SU-DHL-6 (cell line): ENCODE measurements around the gene PTGR3.

Experiments
- H2AFZ ChIP-seq: fragments of 200-600 bp; sonication (generic); 2 replicates; pipeline ENCODE4 v1.6.1; 2014; ENCODE audit warnings: low read depth, mild to moderate bottlenecking, moderate library complexity, mixed read lengths, antibody characterized with exemption, low read length; ENCODE audit not compliant: severe bottlenecking
- H3F3A ChIP-seq: fragments of 200-600 bp; shearing (Covaris generic); 2 replicates; pipeline ENCODE4 v1.6.0; 2016; ENCODE audit warnings: antibody characterized with exemption, mild to moderate bottlenecking; ENCODE audit not compliant: insufficient read depth
- H3K27ac ChIP-seq: fragments of 200-600 bp; sonication (generic); 2 replicates; pipeline ENCODE4 v1.5.1; 2016; ENCODE audit warnings: low read depth, mild to moderate bottlenecking, low read length, moderate library complexity, mixed read lengths
- H3K27me3 ChIP-seq: fragments of 200-600 bp; sonication (generic), shearing (Covaris generic); 2 replicates; pipeline ENCODE4 v1.6.0; 2014; ENCODE audit warnings: mild to moderate bottlenecking, low read length
- H3K36me3 ChIP-seq: fragments of 200-600 bp; sonication (generic); 2 replicates; pipeline ENCODE4 v1.6.1; 2014; ENCODE audit warnings: mild to moderate bottlenecking, low read length, mixed read lengths
- H3K4me2 ChIP-seq: fragments of 300-600, 200-600 bp; shearing (Covaris generic), sonication (generic); 2 replicates; pipeline ENCODE4 v1.6.0; 2014; ENCODE audit warnings: low read length, low read depth, mild to moderate bottlenecking; ENCODE audit not compliant: poor library complexity, severe bottlenecking
- H3K4me3 ChIP-seq: fragments of 200-600 bp; sonication (generic); 2 replicates; pipeline ENCODE4 v1.5.1; 2014; ENCODE audit warnings: antibody characterized with exemption, low read length, mild to moderate bottlenecking, mixed read lengths; ENCODE audit not compliant: insufficient read depth, poor library complexity, severe bottlenecking
- H3K79me2 ChIP-seq: fragments of 200-600 bp; sonication (generic); 2 replicates; pipeline ENCODE4 v1.6.1; 2014; ENCODE audit warnings: mild to moderate bottlenecking, low read length, moderate library complexity; ENCODE audit not compliant: insufficient read depth
- H3K9ac ChIP-seq: fragments of 200-600 bp; sonication (generic); 2 replicates; pipeline ENCODE4 v1.7.0; 2014; ENCODE audit warnings: mild to moderate bottlenecking, low read length
- H3K9me2 ChIP-seq: fragments of 200-600 bp; sonication (generic); replicated peaks from 2 replicates; pipeline ENCODE4 v1.6.1; 2014; ENCODE audit warnings: low read length; ENCODE audit not compliant: insufficient read depth
- H3K9me3 ChIP-seq: fragments of 200-600 bp; sonication (generic); 2 replicates; pipeline ENCODE4 v1.6.1; 2014; ENCODE audit warnings: low read length, mixed read lengths; ENCODE audit not compliant: insufficient read depth
- H4K20me1 ChIP-seq: fragments of 200-600 bp; sonication (generic); 2 replicates; pipeline ENCODE4 v1.6.1; 2014; ENCODE audit warnings: low read depth, mild to moderate bottlenecking, antibody characterized with exemption, low read length, moderate library complexity, mixed read lengths
- CTCF ChIP-seq: fragments of 200-600 bp; sonication (generic); IDR thresholded peaks from one replicate; pipeline ENCODE4 v1.5.1; 2017; ENCODE audit warnings: antibody characterized with exemption, mild to moderate bottlenecking, low read length, moderate library complexity; ENCODE audit not compliant: insufficient read depth, poor library complexity, severe bottlenecking
- EZH2phosphoT487 ChIP-seq: fragments of 200-600 bp; sonication (generic), shearing (Covaris generic); conservative IDR thresholded peaks from 2 replicates; pipeline ENCODE4 v1.6.1; 2018; ENCODE audit warnings: mild to moderate bottlenecking, antibody characterized with exemption, low read length, moderate library complexity, mixed read lengths

The PTGR3 gene

GRCh38 chr18:75211626-75211952 lies 2.6 kb upstream of the PTGR3 start:
- Histone ChIP-seq H3K4me3 (peak overlapping the region; percentile 46), H3F3A (peaks cover 4% of the 10 kb centered on the region), H3K27ac (no peak overlapping the region), H3K27me3 (no peaks in the 10 kb centered on the region), H3K36me3 (no peaks in the 10 kb centered on the region), H3K9me2 (no peaks in the 10 kb centered on the region), H2AFZ (no peak overlapping the region), H3K9ac (peak overlapping the region; percentile 50), H3K9me3 (no peaks in the 10 kb centered on the region), H4K20me1 (peaks cover 9% of the 10 kb centered on the region; the same call in 1 of the 2 replicates), H3K4me2 (peak overlapping the region; percentile 52), H3K79me2 (no peaks in the 10 kb centered on the region)
- no peak for TF ChIP-seq EZH2phosphoT487
- no peak for TF ChIP-seq CTCF

GRCh38 chr18:75211002-75211621 lies 2.2 kb upstream of the PTGR3 start:
- no peak for TF ChIP-seq CTCF
- no peak for TF ChIP-seq EZH2phosphoT487
- Histone ChIP-seq H3K79me2 (no peaks in the 10 kb centered on the region), H3K9me2 (no peaks in the 10 kb centered on the region), H3F3A (peaks cover 4% of the 10 kb centered on the region), H3K27ac (peak overlapping the region; percentile 74; the same call in 1 of the 2 replicates), H3K36me3 (no peaks in the 10 kb centered on the region), H4K20me1 (peaks cover 9% of the 10 kb centered on the region; the same call in 1 of the 2 replicates), H2AFZ (peak overlapping the region; percentile 93), H3K4me2 (peak overlapping the region; percentile 69), H3K9ac (peak overlapping the region; percentile 65), H3K4me3 (peak overlapping the region; percentile 97), H3K27me3 (no peaks in the 10 kb centered on the region), H3K9me3 (no peaks in the 10 kb centered on the region)

GRCh38 chr18:75210274-75211001 lies 1.5 kb upstream of the PTGR3 start, which contains the start of gene TSHZ1:
Gene TSHZ1 (plus strand): TSS chr18:75210797. CDS start chr18:75211877, 1,080 bp downstream.
- Histone ChIP-seq H3F3A (peaks cover 4% of the 10 kb centered on the region), H3K9me3 (no peaks in the 10 kb centered on the region), H3K27me3 (no peaks in the 10 kb centered on the region), H3K9me2 (no peaks in the 10 kb centered on the region), H3K4me2 (peak within 1 kb of the TSS; percentile 69), H2AFZ (peak within 1 kb of the TSS; percentile 93), H3K79me2 (no peaks in the 10 kb centered on the region), H3K9ac (peak within 1 kb of the TSS; percentile 65), H4K20me1 (peaks cover 9% of the 10 kb centered on the region; the same call in 1 of the 2 replicates), H3K36me3 (no peaks in the 10 kb centered on the region), H3K27ac (peak within 1 kb of the TSS; percentile 74), H3K4me3 (peak within 1 kb of the TSS; percentile 97)
- no peak for TF ChIP-seq CTCF
- no peak for TF ChIP-seq EZH2phosphoT487
